ENCODE results near the gene GPR6.

The GPR6 gene, protein sequence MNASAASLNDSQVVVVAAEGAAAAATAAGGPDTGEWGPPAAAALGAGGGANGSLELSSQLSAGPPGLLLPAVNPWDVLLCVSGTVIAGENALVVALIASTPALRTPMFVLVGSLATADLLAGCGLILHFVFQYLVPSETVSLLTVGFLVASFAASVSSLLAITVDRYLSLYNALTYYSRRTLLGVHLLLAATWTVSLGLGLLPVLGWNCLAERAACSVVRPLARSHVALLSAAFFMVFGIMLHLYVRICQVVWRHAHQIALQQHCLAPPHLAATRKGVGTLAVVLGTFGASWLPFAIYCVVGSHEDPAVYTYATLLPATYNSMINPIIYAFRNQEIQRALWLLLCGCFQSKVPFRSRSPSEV

DNA sequence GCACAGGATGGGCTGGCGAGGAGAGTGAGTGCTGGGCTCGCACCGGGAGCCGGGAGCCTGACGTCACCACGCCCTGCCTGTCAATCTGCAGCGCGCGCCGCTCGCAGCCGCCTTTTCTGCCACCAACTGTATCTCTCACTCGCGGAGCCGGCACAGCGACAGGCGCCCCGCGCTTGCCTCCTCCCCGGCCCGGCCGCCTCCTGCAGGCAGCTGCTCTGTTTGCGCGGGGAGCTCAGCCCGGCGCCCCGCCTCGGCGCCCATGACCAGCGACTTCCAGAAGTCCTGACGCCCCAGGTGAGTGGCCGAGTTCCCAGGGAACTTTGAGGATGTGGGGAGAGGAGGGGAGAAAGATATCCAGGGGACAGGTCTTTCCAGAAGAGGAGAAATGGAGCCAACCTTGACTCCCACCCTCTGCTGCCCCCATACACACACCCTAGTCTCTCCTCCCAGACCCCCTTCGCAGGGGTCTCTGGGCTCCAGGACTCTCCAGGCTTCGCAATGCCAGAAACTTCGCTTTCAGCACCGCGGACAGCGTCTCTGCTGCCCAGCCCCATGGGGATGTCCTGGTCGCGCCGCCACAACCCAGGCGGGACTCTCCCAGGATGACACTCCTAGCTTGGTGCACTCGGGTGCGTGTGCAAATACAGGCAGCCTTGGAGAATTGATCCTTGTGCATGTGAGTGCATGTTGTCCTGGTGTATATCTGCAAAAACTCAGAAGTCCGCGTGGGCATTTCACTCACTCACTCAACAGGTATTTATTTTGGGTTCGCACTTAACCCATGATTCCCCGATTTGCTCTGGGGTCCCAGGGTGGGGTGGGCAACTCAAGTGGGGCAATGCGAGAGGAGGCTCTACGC lies at the start of gene GPR6:
Gene GPR6 (plus strand): TSS at position 138 of the 859 bp plus-strand sequence. CDS start 802 bp downstream, outside the sequence.
- peak; percentile 7 for DNase-seq (ENCODE audit: low spot score)

DNA sequence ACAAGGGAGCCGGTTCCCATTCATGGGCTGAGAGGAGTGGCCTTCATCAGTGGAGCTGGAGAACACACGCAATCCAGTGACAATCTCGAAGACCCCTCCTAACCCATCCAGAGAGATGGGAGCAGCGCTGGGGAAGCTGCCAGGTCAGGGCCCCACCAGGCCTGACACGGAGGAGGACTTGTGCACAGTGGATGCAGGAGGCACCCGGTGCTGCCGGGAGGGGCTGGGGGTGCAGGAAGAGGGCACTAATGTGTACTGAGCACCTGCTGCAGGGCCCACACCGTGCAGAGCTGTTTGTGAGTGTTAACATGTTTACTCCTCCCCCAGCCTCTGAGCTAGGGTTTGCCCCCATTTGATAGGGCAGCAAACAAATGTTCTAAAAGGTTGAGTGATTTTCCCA lies 43.8 kb upstream of the GPR6 start:
- DNase-seq (ENCODE audit: low spot score) = no peak

DNA sequence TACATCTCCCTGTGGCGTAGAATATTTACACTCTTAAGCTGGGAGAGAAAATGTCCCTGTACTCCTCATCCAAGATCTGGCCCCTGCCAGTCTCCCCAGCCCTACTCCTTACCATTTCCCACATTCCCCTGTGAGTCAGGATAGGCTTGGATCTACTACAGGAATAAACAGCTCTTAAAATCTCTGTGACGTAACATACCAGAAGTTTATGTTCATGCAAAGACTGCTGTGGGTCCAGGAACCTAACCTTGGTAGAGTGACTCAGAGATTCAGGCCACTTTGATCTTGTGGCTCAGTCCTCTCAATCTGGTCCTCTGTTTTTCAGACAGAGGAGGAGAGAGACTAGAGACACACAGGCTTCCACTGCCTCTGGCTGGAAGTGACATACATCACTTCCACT lies 38.5 kb upstream of the GPR6 start:
- no peak for DNase-seq (ENCODE audit: low spot score)

DNA sequence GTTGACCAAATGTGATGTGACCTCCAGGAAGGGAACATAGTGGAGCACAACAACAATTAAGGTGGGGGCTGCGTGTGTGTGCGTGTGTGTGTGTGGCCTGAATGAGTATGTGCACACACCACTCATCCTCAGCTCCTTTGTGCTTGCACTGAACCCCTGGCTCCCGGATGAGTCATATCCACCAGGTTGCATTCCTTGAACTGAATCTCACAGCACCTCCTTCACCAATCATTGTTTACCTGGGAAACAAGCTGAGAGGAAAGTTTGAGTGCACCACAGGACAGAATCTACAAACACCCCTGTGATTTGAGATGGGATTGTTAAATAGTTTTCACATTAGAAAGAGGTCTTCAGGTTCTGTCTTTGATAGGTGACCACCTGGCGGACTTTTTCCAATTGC lies 33.7 kb upstream of the GPR6 start:
- DNase-seq (ENCODE audit: low spot score) = no peak

DNA sequence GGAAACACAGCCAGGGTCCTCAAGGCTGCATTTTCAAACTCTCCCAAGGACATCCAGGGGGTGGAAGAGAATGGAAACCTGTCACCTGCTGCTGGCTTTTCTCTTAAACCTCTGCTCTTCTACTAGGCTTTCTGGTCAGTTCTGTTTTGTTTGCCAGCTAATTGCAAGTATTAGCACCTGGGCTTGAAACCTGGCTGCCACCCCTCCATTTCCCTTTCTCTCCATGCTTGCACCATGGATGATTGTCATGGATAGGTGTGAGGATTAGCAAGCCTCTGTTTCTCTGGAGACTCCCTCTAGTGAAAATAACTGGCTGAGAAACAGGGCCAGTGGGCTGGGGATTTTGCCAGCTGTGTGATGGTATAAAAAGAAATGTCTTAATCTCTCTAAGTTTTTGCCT lies 33.0 kb upstream of the GPR6 start:
- DNase-seq (ENCODE audit: low spot score) = no peak

DNA sequence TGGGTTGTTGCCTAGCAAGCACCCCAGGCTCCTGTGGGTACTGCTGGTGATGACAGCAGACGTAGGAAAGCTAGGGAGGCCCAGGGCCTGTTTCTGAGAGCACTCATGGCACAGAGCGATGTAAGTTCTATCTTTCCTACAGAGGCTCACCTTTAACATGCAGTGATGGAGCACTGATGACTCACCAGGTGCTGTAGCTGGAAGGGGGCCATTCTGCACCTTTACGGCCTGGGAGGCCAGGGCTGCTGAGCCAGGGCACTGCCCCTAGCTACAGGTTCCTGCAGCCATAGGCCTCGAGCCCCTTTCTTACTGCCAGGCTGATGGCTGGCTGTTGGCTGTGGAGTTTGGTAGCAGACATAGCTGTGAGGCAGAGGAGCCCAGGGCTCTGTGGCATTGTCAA lies 31.1 kb upstream of the GPR6 start:
- no peak for DNase-seq (ENCODE audit: low spot score)

DNA sequence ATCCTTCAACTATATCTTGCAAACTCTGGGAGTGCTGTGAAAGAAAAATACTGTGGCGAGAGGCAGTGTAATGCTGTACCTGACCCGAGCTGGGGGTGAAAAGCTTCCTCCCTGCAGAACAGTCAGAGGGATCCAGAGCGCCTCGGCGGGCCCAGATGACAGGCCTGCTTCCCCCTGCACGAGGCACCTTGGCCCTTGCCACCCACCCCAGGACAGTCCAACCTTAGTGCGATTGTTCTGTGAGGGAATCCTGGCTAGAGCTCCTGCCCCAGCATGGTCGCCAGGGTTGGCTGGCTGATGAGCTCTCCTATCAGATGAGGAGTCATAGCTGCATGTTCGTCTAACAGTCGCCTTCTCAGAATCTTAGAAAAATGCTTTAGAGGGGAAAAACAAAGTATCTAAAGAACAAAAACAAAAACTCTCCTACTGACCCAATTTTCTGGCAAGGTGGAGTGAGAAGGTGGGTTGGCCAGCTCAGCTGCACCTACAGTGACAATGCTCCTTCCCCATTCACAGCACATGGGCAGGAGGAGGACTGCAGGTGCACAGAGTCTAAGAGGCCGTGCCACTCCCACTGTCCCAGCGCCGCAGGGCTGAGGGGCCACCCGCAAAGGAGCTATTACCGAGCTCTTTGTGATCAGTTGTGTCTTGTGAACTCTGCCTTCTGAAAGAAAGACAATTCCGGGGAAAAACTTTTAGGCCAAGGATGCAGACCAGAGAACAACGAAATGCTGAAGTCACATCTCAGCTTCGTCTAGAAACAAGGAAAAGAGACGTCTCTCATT lies 28.6 kb upstream of the GPR6 start:
- no peak for DNase-seq (ENCODE audit: low spot score)

DNA sequence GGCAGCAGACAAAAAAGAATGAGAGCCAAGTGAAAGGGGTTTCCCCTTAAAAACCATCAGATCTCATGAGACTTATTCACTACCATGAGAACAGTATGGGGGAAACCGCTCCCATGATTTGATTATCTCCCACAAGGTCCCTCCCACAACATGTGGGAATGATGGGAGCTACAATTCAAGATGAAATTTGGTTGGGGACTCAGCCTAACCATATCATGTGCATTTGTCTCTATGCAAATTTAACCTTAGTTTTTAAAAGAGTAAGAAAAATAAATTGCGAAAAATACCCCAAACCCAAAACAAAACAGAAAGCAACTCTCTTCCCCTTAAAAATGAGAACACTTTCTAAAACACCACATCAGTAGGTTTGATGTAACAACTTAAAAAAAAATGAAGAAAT lies 22.6 kb upstream of the GPR6 start:
- DNase-seq (ENCODE audit: low spot score) = no peak

DNA sequence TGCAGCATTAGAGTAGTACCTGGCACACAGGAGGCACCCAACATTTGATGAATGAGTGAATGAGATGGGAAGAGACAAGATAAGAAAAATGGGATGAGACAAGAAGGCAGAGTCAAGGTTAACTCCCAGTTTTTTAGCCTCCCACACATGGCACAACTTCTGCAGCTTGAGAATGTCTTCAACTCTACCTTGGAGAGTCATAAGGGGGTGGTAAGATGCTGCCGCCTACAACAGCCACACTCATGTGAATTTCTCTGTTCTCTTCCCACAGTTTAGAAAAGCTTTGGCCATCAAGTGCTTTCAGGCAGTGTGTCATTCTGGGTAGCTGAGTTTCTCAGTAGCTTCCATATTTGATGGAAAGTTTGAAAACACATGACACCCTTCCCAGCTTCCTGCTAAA lies 19.5 kb upstream of the GPR6 start:
- no peak for DNase-seq (ENCODE audit: low spot score)

DNA sequence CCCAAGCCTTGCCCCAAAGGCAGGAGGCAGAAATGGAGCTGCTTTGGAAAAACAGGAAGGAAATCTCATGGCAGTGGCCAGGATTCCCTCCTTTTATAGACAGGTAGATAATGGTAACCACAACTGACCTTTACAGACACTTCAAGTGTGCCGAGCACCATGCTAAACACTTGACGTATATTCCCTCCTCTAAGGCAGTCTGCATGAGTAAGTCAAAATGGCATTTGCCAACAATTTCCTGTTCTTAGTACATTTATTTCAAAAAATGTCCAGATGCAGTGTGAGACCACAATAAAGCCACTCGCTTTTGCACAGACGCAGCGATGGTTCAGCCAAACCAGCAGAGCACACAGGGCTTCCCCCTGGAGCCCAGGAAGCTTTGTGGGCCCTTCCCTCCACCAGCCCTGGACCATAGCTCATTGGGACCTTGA lies 16.5 kb upstream of the GPR6 start:
- no peak for DNase-seq (ENCODE audit: low spot score)

DNA sequence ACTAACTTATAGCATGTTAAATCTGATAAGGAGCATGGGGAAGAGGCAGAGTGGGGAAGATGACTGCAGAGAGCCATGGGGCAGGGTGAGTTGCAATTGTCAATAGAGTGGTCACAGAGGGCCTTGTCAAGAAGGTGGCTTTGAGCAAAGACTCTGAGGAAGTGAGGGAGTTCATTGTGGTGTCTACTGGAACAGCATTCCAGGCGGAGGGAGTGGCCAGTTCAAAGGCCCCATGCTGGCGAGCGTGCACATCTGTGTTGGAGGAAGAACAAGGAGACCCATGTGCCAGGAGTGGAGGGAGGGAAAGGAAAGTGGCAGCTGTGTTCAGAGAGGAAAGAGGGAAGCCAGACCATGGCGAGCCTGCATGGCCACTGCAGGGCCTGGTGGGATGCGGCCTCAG lies 15.8 kb upstream of the GPR6 start:
- no peak for DNase-seq (ENCODE audit: low spot score)

DNA sequence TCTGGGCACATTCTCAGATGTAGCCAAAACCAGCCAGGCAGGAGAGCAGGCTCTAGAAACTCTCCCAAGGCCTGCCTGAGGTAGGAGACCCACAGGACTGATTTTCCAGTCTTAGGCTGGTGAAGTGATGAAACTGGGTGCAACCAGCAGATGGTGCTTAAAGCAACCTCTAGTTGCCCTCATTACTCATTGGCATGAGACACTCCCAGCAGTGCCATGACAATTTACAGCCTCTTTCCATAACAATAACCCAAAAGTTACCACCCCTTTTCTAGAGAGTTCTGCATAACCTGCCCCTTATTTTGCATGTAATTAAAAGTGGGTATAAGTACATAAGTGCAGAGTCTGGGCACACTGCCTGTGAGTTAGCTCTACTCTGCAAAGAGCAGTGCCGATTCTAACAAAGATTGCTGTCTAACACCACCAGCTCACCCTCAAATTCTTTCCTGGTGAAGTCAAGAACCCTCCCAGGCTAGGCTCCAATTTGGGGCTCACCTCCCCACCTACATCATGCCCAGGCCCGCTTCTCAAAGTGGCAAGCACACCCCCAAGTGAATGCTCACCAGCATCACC lies 14.4 kb upstream of the GPR6 start:
- no peak for DNase-seq (ENCODE audit: low spot score)

DNA sequence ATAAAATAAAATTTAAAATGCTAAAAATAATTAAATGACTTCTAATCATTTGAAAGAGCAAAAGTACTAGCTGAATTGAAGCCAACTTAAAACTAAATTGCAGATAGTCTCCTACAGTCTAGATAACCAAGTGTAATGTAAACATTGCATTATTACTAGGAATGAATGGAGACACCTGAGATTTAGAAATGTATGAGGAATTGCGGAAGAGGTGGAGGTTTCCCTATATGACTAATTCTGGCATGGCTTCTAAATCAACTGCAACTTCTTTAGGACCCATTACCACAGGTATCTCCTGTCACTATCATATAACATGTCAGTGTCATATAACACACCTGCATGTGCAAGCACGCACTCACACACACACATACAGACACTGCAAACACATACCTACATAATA lies 13.2 kb upstream of the GPR6 start:
- DNase-seq (ENCODE audit: low spot score) = no peak

DNA sequence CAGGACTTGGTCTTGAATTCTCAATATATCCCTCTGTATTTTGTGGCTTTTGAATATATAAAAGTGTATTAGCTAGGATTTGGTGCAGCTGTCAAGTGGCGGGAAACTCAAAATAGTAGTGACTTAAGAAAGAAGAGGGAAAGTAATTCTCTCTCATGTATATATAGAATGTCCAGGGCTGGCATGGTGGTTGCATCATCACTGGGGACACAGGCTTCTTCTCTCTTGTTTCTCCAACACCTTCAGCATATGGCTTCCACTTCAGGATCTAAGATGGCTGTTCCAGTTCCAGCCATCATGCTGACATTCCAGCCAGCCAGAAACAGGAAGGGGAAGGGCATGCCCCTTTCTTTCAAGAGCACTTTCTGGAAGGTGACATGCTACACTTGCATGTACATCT lies 11.8 kb upstream of the GPR6 start:
- no peak for DNase-seq (ENCODE audit: low spot score)

DNA sequence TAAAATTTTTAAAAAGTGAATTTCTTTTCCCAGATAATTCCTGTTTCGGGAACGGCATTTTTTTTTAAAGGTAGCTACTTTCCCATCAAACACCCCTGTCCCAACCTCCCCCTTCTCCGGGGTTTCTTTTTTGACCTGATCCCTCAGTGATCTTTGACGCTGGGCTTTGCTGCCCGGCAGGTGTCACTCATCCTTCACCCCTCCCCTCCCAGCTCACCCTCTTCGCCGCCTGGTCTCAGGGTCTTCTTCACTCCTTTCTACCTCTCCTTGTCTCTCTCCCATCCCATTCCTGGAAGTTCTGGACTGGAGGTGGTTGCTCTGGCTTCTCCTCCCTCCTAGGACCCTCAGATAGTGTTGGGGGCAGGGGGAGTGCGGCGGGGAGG lies 329 bp upstream of the GPR6 start:
- no peak for DNase-seq (ENCODE audit: low spot score)

DNA sequence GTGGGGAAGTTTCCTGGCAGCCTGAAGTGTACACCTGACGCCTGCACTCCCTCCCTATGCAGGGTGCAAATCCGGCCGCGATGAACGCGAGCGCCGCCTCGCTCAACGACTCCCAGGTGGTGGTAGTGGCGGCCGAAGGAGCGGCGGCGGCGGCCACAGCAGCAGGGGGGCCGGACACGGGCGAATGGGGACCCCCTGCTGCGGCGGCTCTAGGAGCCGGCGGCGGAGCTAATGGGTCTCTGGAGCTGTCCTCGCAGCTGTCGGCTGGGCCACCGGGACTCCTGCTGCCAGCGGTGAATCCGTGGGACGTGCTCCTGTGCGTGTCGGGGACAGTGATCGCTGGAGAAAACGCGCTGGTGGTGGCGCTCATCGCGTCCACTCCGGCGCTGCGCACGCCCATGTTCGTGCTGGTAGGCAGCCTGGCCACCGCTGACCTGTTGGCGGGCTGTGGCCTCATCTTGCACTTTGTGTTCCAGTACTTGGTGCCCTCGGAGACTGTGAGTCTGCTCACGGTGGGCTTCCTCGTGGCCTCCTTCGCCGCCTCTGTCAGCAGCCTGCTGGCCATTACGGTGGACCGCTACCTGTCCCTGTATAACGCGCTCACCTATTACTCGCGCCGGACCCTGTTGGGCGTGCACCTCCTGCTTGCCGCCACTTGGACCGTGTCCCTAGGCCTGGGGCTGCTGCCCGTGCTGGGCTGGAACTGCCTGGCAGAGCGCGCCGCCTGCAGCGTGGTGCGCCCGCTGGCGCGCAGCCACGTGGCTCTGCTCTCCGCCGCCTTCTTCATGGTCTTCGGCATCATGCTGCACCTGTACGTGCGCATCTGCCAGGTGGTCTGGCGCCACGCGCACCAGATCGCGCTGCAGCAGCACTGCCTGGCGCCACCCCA lies 1.2 kb downstream of the GPR6 start:
- DNase-seq (ENCODE audit: low spot score) = no peak

DNA sequence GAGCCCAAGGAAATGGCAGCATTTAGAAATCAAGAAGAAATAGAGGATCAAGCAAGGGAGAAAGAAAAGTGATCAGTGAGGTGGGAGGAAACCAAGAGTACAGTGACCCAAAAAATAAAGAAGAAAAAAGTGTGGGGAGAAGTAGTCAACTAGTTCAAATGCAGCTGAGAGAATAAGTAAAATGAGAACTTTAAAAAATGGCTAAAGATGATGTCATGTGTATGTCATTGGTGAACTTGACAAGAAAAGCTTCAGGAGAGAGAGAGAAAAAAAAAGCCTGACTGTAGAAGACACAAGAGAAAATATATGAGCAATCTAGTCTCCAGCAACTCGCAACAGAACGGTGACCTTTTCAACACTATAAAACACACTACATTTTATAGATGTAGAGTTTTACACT lies 6.3 kb downstream of the GPR6 start:
- no peak for DNase-seq (ENCODE audit: low spot score)

DNA sequence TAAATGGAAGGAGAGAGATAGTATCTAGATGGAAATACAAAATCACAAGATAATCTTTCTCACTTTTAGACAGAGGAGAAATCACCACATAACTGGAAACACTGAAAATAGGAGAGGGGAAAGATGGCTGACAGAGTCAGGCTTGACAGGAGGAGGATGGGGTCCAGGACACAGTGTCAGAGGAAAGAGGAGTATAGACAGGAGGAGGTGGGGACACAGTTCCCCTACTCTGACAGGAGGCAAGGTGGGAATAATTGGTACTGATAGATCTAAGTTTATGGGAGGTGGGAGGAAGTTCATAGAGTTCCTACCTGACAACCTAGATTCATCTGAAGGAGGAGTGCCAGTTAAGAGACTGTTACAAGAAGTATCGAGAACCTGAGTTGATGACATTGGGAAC lies 9.1 kb downstream of the GPR6 start:
- no peak for DNase-seq (ENCODE audit: low spot score)

DNA sequence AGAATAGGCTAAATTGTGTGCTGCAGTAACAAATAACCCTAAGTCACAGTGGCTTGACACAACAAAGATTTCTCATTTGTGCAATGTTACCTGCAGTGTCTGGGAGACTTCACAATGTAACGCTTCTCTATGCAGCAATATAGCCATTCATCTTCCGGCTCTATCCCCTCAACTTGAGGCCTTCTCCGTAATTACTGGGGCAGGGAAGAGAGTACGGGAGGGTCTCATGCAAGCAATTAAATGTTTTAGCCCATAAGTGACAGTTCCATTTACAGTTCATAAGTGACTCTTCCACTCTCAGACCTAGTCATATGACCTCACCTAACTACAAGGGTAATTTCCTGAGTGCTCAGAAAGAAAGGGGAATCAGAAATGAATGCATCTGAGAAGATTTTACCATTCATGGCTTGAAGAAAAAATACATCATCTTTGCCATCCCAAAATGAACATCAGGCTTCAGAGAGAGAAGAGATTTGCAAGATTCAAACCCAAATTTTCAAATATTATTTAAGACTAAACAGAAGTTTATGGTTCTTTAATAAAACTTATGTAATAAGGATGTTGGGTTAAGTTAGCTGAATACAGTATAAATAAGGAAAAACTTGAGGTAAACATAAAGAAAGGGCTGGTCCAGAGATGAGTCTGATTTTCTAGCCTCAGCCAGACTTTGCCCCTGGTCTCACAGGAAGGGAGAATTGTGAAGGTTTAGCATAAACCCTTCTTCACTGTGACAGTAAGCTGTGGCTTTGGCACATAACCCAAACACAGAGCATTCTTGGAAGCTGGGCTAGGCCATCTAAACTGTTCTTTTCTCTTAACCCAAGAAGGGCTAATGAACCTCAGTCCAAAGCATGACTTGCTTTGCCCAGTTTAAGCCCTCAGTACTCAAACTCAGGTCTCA lies 13.3 kb downstream of the GPR6 start:
- no peak for DNase-seq (ENCODE audit: low spot score)

DNA sequence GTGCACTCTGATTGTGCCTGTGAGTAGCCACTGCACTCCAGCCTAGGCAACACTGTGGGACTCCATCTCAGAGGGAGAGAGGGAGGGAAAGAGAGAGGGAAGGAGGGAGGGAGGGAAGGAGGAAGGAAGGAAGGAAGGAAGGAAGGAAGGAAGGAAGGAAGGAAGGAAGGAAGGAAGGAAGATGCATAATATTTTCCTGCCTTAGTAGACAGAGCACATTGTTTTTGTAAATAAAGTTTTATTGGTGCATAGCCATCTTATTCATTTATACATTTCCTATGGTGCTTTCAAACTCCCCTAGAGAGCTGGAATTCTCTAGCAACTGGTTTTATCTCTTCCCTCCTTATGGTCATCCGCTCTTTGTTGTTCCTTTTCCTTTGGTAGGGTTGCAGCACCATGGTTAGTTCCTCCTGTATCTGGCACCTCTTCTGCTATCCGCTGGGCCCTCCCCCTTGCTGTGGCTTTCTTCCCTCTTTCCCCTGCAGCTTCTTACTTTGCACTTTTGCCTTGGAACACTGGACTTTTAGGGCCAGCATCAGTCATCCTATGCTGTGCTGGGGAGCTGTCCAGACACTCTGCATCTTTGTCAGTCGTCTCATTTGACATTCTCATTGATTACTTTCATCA lies 20.2 kb downstream of the GPR6 start:
- no peak for DNase-seq (ENCODE audit: low spot score)
